WTC11 (cell line): Measurements from ENCODE around the gene CLSTN2. TPM values are rescaled to one million over a fixed set of nuclear protein-coding genes. Genes with fewer than 3 reads are reported as not detected.

ENCODE experiments used
- ATAC-seq: fragments of 200-7000 bp; cut with Tn5 transposase; 2 replicates; pipeline ENCODE4 v1.10.0; 2021; ENCODE audit warnings: mild to moderate bottlenecking, moderate library complexity
- CTCF ChIA-PET: fragments of 300-600 bp; sonication (Branson Sonifier 250); formaldehyde crosslinking; loops from one replicate; lab custom pipeline; 2021; ENCODE audit warnings: antibody characterized with exemption; lab: Charles Lee
- POLR2A ChIA-PET: fragments of 350-600 bp; sonication (Branson Sonifier 250); formaldehyde crosslinking; loops from one replicate; lab custom pipeline; 2021; ENCODE audit warnings: antibody characterized with exemption; lab: Charles Lee
- DNase-seq: peaks from one replicate; pipeline ENCODE4 v3.0.0; 2021; ENCODE audit warnings: low spot score
- H3K27ac Mint-ChIP-seq: 2 replicates; pipeline ENCODE4 v1.8.0; 2021; ENCODE audit warnings: mixed read lengths
- H3K27me3 Mint-ChIP-seq: 2 replicates; pipeline ENCODE4 v1.8.0; 2021; ENCODE audit warnings: low read depth, mild to moderate bottlenecking, moderate library complexity, mixed read lengths
- H3K36me3 Mint-ChIP-seq: 2 replicates; pipeline ENCODE4 v1.8.0; 2021; ENCODE audit warnings: mixed read lengths
- H3K4me1 Mint-ChIP-seq: 2 replicates; pipeline ENCODE4 v1.8.0; 2022; ENCODE audit warnings: mixed read lengths
- H3K4me3 Mint-ChIP-seq: 2 replicates; pipeline ENCODE4 v1.8.0; 2021; ENCODE audit warnings: mild to moderate bottlenecking, moderate library complexity, mixed read lengths
- H3K9me3 Mint-ChIP-seq: 2 replicates; pipeline ENCODE4 v1.8.0; 2021; ENCODE audit warnings: mixed read lengths
- ATF1 ChIP-seq: sonication (generic); formaldehyde crosslinking; IDR thresholded peaks from 2 replicates; pipeline ENCODE4 v1.8.1; 2023; ENCODE audit warnings: mild to moderate bottlenecking, moderate library complexity, missing genetic modification reagents
- ELF4 ChIP-seq: sonication (generic); formaldehyde crosslinking; IDR thresholded peaks from 2 replicates; pipeline ENCODE4 v1.8.1; 2022; ENCODE audit warnings: low read depth, mild to moderate bottlenecking, moderate library complexity, missing genetic modification reagents
- FOXP1 ChIP-seq: sonication (generic); formaldehyde crosslinking; IDR thresholded peaks from 2 replicates; pipeline ENCODE4 v1.8.0; 2022; ENCODE audit warnings: missing genetic modification reagents, mild to moderate bottlenecking, moderate library complexity, borderline replicate concordance
- GRHL2 ChIP-seq: fragments of 250-450 bp; sonication (Bioruptor Pico); IDR thresholded peaks from 2 replicates; pipeline ENCODE4 v1.8.0; 2022; ENCODE audit warnings: mild to moderate bottlenecking, moderate library complexity; ENCODE audit not compliant: insufficient replicate concordance, severe bottlenecking
- IRF1 ChIP-seq: sonication (generic); formaldehyde crosslinking; IDR thresholded peaks from 2 replicates; pipeline ENCODE4 v1.8.0; 2023; ENCODE audit warnings: missing genetic modification reagents
- JAZF1 ChIP-seq: fragments of 250-450 bp; sonication (Bioruptor Pico); IDR thresholded peaks from 2 replicates; pipeline ENCODE4 v1.9.0; 2021; ENCODE audit warnings: moderate library complexity, mild to moderate bottlenecking, inconsistent platforms
- MYBL2 ChIP-seq: sonication (generic); formaldehyde crosslinking; IDR thresholded peaks from 2 replicates; pipeline ENCODE4 v1.8.1; 2023; ENCODE audit warnings: mild to moderate bottlenecking, moderate library complexity, missing genetic modification reagents
- NFE2L1 ChIP-seq: sonication (generic); formaldehyde crosslinking; IDR thresholded peaks from 2 replicates; pipeline ENCODE4 v1.8.1; 2023; ENCODE audit warnings: missing genetic modification reagents
- PRRX2 ChIP-seq: fragments of 250-450 bp; sonication (Bioruptor Pico); IDR thresholded peaks from 2 replicates; pipeline ENCODE4 v1.8.0; 2021; ENCODE audit warnings: mild to moderate bottlenecking
- SMAD3 ChIP-seq: sonication (generic); formaldehyde crosslinking; IDR thresholded peaks from 2 replicates; pipeline ENCODE4 v1.8.0; 2022; ENCODE audit warnings: missing genetic modification reagents, mild to moderate bottlenecking, borderline replicate concordance
- TEAD1 ChIP-seq: sonication (generic); formaldehyde crosslinking; IDR thresholded peaks from 2 replicates; pipeline ENCODE4 v1.8.0; 2022; ENCODE audit warnings: mild to moderate bottlenecking, missing genetic modification reagents
- ZMAT4 ChIP-seq: fragments of 250-450 bp; sonication (Bioruptor Pico); IDR thresholded peaks from 2 replicates; pipeline ENCODE4 v1.9.0; 2021; ENCODE audit warnings: mild to moderate bottlenecking
- ZNF138 ChIP-seq: sonication (generic); formaldehyde crosslinking; conservative IDR thresholded peaks from 2 replicates; pipeline ENCODE4 v1.8.1; 2022; ENCODE audit warnings: mild to moderate bottlenecking, moderate library complexity, missing genetic modification reagents
- ZNF232 ChIP-seq: sonication (generic); formaldehyde crosslinking; IDR thresholded peaks from 2 replicates; pipeline ENCODE4 v1.8.0; 2022; ENCODE audit warnings: mild to moderate bottlenecking, missing genetic modification reagents
- ZNF423 ChIP-seq: fragments of 250-450 bp; sonication (Bioruptor Pico); IDR thresholded peaks from 2 replicates; pipeline ENCODE4 v2.1.2; 2022; ENCODE audit warnings: mild to moderate bottlenecking, moderate library complexity
- ZNF532 ChIP-seq: fragments of 250-450 bp; sonication (Bioruptor Pico); IDR thresholded peaks from 2 replicates; pipeline ENCODE4 v1.9.0; 2021; ENCODE audit warnings: mild to moderate bottlenecking, borderline replicate concordance
- ZSCAN18 ChIP-seq: fragments of 250-450 bp; sonication (Bioruptor Pico); IDR thresholded peaks from 2 replicates; pipeline ENCODE4 v2.1.2; 2022; ENCODE audit warnings: mild to moderate bottlenecking, moderate library complexity
- total RNA-seq: library from RNA; stranded (reverse); gene quantifications from 3 replicates; pipeline ENCODE4 v1.2.3, GENCODE V29; 2021
- TF ChIP-seq, protein P1 (sequence below): sonication (generic); formaldehyde crosslinking; IDR thresholded peaks from 2 replicates; pipeline ENCODE4 v1.8.0; 2023; ENCODE audit warnings: missing genetic modification reagents, mild to moderate bottlenecking, borderline replicate concordance
- TF ChIP-seq, protein P2 (sequence below): sonication (generic); formaldehyde crosslinking; conservative IDR thresholded peaks from 2 replicates; pipeline ENCODE4 v1.8.1; 2023; ENCODE audit warnings: mild to moderate bottlenecking, low read depth, missing genetic modification reagents, moderate library complexity
- TF ChIP-seq, protein P3 (sequence below): sonication (generic); formaldehyde crosslinking; IDR thresholded peaks from 2 replicates; pipeline ENCODE4 v1.8.1; 2023; ENCODE audit warnings: mild to moderate bottlenecking, missing genetic modification reagents, moderate library complexity

CLSTN2 gene
- total RNA-seq, 1 experiment from 2014 or later = 0.35 TPM

GRCh38 chr3:140170612-140171011 is 235.6 kb downstream of the CLSTN2 start:
- CTCF ChIA-PET = interaction anchor here (0.8 kb wide), 1 partner anchor 42 kb away, joined by 4 read pairs; no protein-coding TSS in a partner anchor
- ATAC-seq (no peak), DNase-seq (no peak)
- H3K36me3 Mint-ChIP-seq = peaks cover 2% of the 10 kb centered on the region; the same call in 1 of the 2 replicates
- no peak overlapping the region for H3K27ac Mint-ChIP-seq
- no peak overlapping the region for H3K4me3 Mint-ChIP-seq
- peaks cover 19% of the 10 kb centered on the region for H3K9me3 Mint-ChIP-seq
- POLR2A ChIA-PET = no interaction called here
- TF ChIP-seq, protein P1, sequence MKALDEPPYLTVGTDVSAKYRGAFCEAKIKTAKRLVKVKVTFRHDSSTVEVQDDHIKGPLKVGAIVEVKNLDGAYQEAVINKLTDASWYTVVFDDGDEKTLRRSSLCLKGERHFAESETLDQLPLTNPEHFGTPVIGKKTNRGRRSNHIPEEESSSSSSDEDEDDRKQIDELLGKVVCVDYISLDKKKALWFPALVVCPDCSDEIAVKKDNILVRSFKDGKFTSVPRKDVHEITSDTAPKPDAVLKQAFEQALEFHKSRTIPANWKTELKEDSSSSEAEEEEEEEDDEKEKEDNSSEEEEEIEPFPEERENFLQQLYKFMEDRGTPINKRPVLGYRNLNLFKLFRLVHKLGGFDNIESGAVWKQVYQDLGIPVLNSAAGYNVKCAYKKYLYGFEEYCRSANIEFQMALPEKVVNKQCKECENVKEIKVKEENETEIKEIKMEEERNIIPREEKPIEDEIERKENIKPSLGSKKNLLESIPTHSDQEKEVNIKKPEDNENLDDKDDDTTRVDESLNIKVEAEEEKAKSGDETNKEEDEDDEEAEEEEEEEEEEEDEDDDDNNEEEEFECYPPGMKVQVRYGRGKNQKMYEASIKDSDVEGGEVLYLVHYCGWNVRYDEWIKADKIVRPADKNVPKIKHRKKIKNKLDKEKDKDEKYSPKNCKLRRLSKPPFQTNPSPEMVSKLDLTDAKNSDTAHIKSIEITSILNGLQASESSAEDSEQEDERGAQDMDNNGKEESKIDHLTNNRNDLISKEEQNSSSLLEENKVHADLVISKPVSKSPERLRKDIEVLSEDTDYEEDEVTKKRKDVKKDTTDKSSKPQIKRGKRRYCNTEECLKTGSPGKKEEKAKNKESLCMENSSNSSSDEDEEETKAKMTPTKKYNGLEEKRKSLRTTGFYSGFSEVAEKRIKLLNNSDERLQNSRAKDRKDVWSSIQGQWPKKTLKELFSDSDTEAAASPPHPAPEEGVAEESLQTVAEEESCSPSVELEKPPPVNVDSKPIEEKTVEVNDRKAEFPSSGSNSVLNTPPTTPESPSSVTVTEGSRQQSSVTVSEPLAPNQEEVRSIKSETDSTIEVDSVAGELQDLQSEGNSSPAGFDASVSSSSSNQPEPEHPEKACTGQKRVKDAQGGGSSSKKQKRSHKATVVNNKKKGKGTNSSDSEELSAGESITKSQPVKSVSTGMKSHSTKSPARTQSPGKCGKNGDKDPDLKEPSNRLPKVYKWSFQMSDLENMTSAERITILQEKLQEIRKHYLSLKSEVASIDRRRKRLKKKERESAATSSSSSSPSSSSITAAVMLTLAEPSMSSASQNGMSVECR (CRISPR knock-in tag) = no peak
- TF ChIP-seq ZMAT4 (CRISPR knock-in tag) = no peak
- no peak for TF ChIP-seq TEAD1 (CRISPR knock-in tag)
- TF ChIP-seq, protein P2, sequence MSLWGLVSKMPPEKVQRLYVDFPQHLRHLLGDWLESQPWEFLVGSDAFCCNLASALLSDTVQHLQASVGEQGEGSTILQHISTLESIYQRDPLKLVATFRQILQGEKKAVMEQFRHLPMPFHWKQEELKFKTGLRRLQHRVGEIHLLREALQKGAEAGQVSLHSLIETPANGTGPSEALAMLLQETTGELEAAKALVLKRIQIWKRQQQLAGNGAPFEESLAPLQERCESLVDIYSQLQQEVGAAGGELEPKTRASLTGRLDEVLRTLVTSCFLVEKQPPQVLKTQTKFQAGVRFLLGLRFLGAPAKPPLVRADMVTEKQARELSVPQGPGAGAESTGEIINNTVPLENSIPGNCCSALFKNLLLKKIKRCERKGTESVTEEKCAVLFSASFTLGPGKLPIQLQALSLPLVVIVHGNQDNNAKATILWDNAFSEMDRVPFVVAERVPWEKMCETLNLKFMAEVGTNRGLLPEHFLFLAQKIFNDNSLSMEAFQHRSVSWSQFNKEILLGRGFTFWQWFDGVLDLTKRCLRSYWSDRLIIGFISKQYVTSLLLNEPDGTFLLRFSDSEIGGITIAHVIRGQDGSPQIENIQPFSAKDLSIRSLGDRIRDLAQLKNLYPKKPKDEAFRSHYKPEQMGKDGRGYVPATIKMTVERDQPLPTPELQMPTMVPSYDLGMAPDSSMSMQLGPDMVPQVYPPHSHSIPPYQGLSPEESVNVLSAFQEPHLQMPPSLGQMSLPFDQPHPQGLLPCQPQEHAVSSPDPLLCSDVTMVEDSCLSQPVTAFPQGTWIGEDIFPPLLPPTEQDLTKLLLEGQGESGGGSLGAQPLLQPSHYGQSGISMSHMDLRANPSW = no peak
- no peak for TF ChIP-seq MYBL2 (CRISPR knock-in tag)
- TF ChIP-seq PRRX2 = no peak
- no peak for TF ChIP-seq ZNF423
- no peak for TF ChIP-seq ZNF138
- no peak for TF ChIP-seq ZSCAN18 (CRISPR knock-in tag)
- TF ChIP-seq ELF4 (CRISPR knock-in tag) = no peak
- TF ChIP-seq, protein P3, sequence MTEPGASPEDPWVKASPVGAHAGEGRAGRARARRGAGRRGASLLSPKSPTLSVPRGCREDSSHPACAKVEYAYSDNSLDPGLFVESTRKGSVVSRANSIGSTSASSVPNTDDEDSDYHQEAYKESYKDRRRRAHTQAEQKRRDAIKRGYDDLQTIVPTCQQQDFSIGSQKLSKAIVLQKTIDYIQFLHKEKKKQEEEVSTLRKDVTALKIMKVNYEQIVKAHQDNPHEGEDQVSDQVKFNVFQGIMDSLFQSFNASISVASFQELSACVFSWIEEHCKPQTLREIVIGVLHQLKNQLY (CRISPR knock-in tag) = no peak
- TF ChIP-seq IRF1 = no peak
- no peak for TF ChIP-seq NFE2L1 (CRISPR knock-in tag)
- TF ChIP-seq FOXP1 (CRISPR knock-in tag) = no peak
- TF ChIP-seq SMAD3 (CRISPR knock-in tag) = no peak
- no peak for TF ChIP-seq ATF1
- no peak for TF ChIP-seq JAZF1 (CRISPR knock-in tag)
- no peak for TF ChIP-seq ZNF232 (CRISPR knock-in tag)
- no peak for TF ChIP-seq GRHL2 (CRISPR knock-in tag)
- TF ChIP-seq ZNF532 (CRISPR knock-in tag) = no peak
- peaks cover 9% of the 10 kb centered on the region for H3K4me1 Mint-ChIP-seq
- no peaks in the 10 kb centered on the region for H3K27me3 Mint-ChIP-seq
